HepG2 (cell line): ENCODE results near the gene FER1L5. TPM values are rescaled to one million over a fixed set of nuclear protein-coding genes. Genes with fewer than 3 reads are reported as not detected.

ENCODE experiments used
- ARNTL ChIP-seq: sonication (generic); formaldehyde crosslinking; IDR thresholded peaks from 2 replicates; pipeline ENCODE4 v1.4.0; 2020; ENCODE audit warnings: mild to moderate bottlenecking, missing genetic modification reagents
- DNMT3B ChIP-seq: conservative IDR thresholded peaks from 2 replicates; pipeline ENCODE4 v1.6.1; 2016; ENCODE audit warnings: missing biosample characterization, control low read depth
- HNRNPL ChIP-seq: fragments of 200-400 bp; formaldehyde crosslinking; IDR thresholded peaks from 2 replicates; pipeline ENCODE4 v1.6.1; 2017; ENCODE audit warnings: mild to moderate bottlenecking, low read depth, low read length
- MED1 ChIP-seq: sonication (generic); formaldehyde crosslinking; IDR thresholded peaks from 2 replicates; pipeline ENCODE4 v1.4.0; 2020; ENCODE audit warnings: missing genetic modification reagents
- MEF2D ChIP-seq: sonication (generic); formaldehyde crosslinking; IDR thresholded peaks from 2 replicates; pipeline ENCODE4 v1.5.1; 2020; ENCODE audit warnings: mild to moderate bottlenecking, missing genetic modification reagents
- MNT ChIP-seq: fragments of 450-650 bp; IDR thresholded peaks from 2 replicates; pipeline ENCODE4 v1.6.1; 2016
- PTBP1 ChIP-seq: fragments of 200-400 bp; formaldehyde crosslinking; IDR thresholded peaks from 2 replicates; pipeline ENCODE4 v1.6.1; 2018; ENCODE audit warnings: low read length, low read depth; ENCODE audit not compliant: poor library complexity, severe bottlenecking
- SKI ChIP-seq: fragments of 450-650 bp; IDR thresholded peaks from one replicate; pipeline ENCODE4 v1.6.1; 2018; ENCODE audit warnings: mild to moderate bottlenecking; ENCODE audit not compliant: partially characterized antibody
- SMARCC2 ChIP-seq: fragments of 450-650 bp; IDR thresholded peaks from 2 replicates; pipeline ENCODE4 v1.6.1; 2017; ENCODE audit warnings: antibody characterized with exemption, mild to moderate bottlenecking
- TSC22D2 ChIP-seq: sonication (generic); formaldehyde crosslinking; IDR thresholded peaks from 2 replicates; pipeline ENCODE4 v1.5.1; 2020; ENCODE audit warnings: missing genetic modification reagents, mild to moderate bottlenecking, borderline replicate concordance
- ZFP36L2 ChIP-seq: sonication (generic); formaldehyde crosslinking; IDR thresholded peaks from 2 replicates; pipeline ENCODE4 v1.4.0; 2020; ENCODE audit warnings: missing genetic modification reagents
- ZNF138 ChIP-seq: sonication (generic); formaldehyde crosslinking; IDR thresholded peaks from 2 replicates; pipeline ENCODE4 v1.5.0; 2020; ENCODE audit warnings: mild to moderate bottlenecking, low read depth, missing genetic modification reagents
- ZNF276 ChIP-seq: sonication (generic); formaldehyde crosslinking; IDR thresholded peaks from 2 replicates; pipeline ENCODE4 v1.4.0; 2020; ENCODE audit warnings: mild to moderate bottlenecking, low read depth, missing genetic modification reagents
- ZNF337 ChIP-seq: sonication (generic); formaldehyde crosslinking; IDR thresholded peaks from 2 replicates; pipeline ENCODE4 v1.5.1; 2020; ENCODE audit warnings: missing genetic modification reagents, low read depth, mild to moderate bottlenecking, borderline replicate concordance
- ZNF678 ChIP-seq: sonication (generic); formaldehyde crosslinking; IDR thresholded peaks from 2 replicates; pipeline ENCODE4 v1.4.0; 2020; ENCODE audit warnings: mild to moderate bottlenecking, missing genetic modification reagents
- ZNF777 ChIP-seq: sonication (generic); formaldehyde crosslinking; IDR thresholded peaks from 2 replicates; pipeline ENCODE4 v1.4.0; 2020; ENCODE audit warnings: missing genetic modification reagents
- ZSCAN21 ChIP-seq: sonication (generic); formaldehyde crosslinking; IDR thresholded peaks from 2 replicates; pipeline ENCODE4 v1.8.0; 2022; ENCODE audit warnings: mild to moderate bottlenecking, missing genetic modification reagents, moderate library complexity, borderline replicate concordance
- ZSCAN22 ChIP-seq: sonication (generic); formaldehyde crosslinking; IDR thresholded peaks from 2 replicates; pipeline ENCODE4 v1.4.0; 2020; ENCODE audit warnings: mild to moderate bottlenecking, missing genetic modification reagents
- polyA plus RNA-seq, 8 experiments: library from polyadenylated mRNA; depleted of rRNA in 3 of 8; stranded (reverse) in 7 of 8; unstranded in 1 of 8; fragments of >200 nt; fragmentation: Illumina TruSeq in 4 of 8; extraction: Trizol in 4 of 8; gene quantifications; 2 replicates each; pipeline versions ENCODE4 v1.2.1 to v1.2.3, GENCODE V29; 2011 to 2016; ENCODE audit warnings: low read depth in 4 of 8, missing spikeins in 1 of 8, mixed read lengths in 1 of 8; ENCODE audit not compliant: insufficient read depth in 1 of 8
- total RNA-seq, 5 experiments: library from RNA; depleted of rRNA; stranded (reverse); fragments of >200 nt; fragmentation: Illumina TruSeq; extraction: Trizol; gene quantifications; 2 replicates each; pipeline ENCODE4 v1.2.3, GENCODE V29; 2016; ENCODE audit warnings: low read depth in 1 of 5
- TF ChIP-seq, protein P1 (sequence below): sonication (generic); formaldehyde crosslinking; IDR thresholded peaks from 2 replicates; pipeline ENCODE4 v1.4.0; 2020; ENCODE audit warnings: missing genetic modification reagents

FER1L5 gene
- total and polyA plus RNA-seq, 2 of the 13 experiments (the other 11 are each of a cell fraction or from before 2014, with no cell fraction given): 0.02 to 0.08 TPM

- TF ChIP-seq ZNF276 (CRISPR knock-in tag): peak; percentile 90
- TF ChIP-seq MEF2D (CRISPR knock-in tag): no peak
- no peak for TF ChIP-seq ZNF138 (CRISPR knock-in tag)
- TF ChIP-seq, protein P1, sequence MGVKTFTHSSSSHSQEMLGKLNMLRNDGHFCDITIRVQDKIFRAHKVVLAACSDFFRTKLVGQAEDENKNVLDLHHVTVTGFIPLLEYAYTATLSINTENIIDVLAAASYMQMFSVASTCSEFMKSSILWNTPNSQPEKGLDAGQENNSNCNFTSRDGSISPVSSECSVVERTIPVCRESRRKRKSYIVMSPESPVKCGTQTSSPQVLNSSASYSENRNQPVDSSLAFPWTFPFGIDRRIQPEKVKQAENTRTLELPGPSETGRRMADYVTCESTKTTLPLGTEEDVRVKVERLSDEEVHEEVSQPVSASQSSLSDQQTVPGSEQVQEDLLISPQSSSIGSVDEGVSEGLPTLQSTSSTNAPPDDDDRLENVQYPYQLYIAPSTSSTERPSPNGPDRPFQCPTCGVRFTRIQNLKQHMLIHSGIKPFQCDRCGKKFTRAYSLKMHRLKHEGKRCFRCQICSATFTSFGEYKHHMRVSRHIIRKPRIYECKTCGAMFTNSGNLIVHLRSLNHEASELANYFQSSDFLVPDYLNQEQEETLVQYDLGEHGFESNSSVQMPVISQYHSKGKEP (CRISPR knock-in tag): no peak
- peak; percentile 47; the same call in 1 of the 2 replicates for TF ChIP-seq ZSCAN21 (CRISPR knock-in tag)
- peak; percentile 31; the same call in 1 of the 2 replicates for TF ChIP-seq MNT
- 0 out of 2 replicates have a peak, but pooled peaks have one; percentile 52 for TF ChIP-seq ZSCAN22 (CRISPR knock-in tag)
- TF ChIP-seq SKI: peak; percentile 28
- TF ChIP-seq TSC22D2 (CRISPR knock-in tag): 0 out of 2 replicates have a peak, but pooled peaks have one; percentile 63
- no peak for TF ChIP-seq SMARCC2
- TF ChIP-seq ZNF678 (CRISPR knock-in tag): peak; percentile 81
- no peak for TF ChIP-seq ZNF337
- peak; percentile 56; the same call in 1 of the 2 replicates for TF ChIP-seq ZNF777 (CRISPR knock-in tag)
- no peak for TF ChIP-seq DNMT3B (CRISPR knock-in tag)
- 0 out of 2 replicates have a peak, but pooled peaks have one; percentile 74 for TF ChIP-seq HNRNPL
- TF ChIP-seq ZFP36L2: no peak
- TF ChIP-seq ARNTL (CRISPR knock-in tag): peak; percentile 72; the same call in 1 of the 2 replicates
- TF ChIP-seq MED1: peak; percentile 35; the same call in 1 of the 2 replicates
- peak; percentile 65 for TF ChIP-seq PTBP1
These were observed 97.3 kb downstream of the FER1L5 start, which contains the start of gene LMAN2L (continued) for GRCh38 chr2:96739633-96740428.
